HEK293 (cell line): ENCODE results near the gene AARSD1.

Experiments used
- FEZF1 ChIP-seq: fragments of 450-650 bp; formaldehyde crosslinking; IDR thresholded peaks from 2 replicates; pipeline ENCODE4 v1.5.1; 2016; ENCODE audit warnings: missing biosample characterization, missing genetic modification characterization
- GLIS1 ChIP-seq: fragments of 450-650 bp; formaldehyde crosslinking; IDR thresholded peaks from 2 replicates; pipeline ENCODE4 v1.5.1; 2016; ENCODE audit warnings: missing biosample characterization, missing genetic modification characterization
- KLF7 ChIP-seq: fragments of 450-650 bp; formaldehyde crosslinking; IDR thresholded peaks from 2 replicates; pipeline ENCODE4 v1.5.1; 2016; ENCODE audit warnings: missing biosample characterization, missing genetic modification characterization, borderline replicate concordance
- SCRT1 ChIP-seq: fragments of 450-650 bp; formaldehyde crosslinking; IDR thresholded peaks from 2 replicates; pipeline ENCODE4 v1.5.1; 2016; ENCODE audit warnings: missing biosample characterization, missing genetic modification characterization, borderline replicate concordance
- SP2 ChIP-seq: fragments of 450-650 bp; formaldehyde crosslinking; IDR thresholded peaks from 2 replicates; pipeline ENCODE4 v1.5.1; 2016; ENCODE audit warnings: missing biosample characterization, missing genetic modification characterization
- SP3 ChIP-seq: fragments of 450-650 bp; formaldehyde crosslinking; IDR thresholded peaks from 2 replicates; pipeline ENCODE4 v1.5.1; 2016; ENCODE audit warnings: missing biosample characterization, missing genetic modification characterization
- SP7 ChIP-seq: fragments of 450-650 bp; formaldehyde crosslinking; IDR thresholded peaks from 2 replicates; pipeline ENCODE4 v1.5.1; 2016; ENCODE audit warnings: missing biosample characterization, missing genetic modification characterization
- TCF7L2 ChIP-seq: IDR thresholded peaks from 2 replicates; pipeline ENCODE4 v1.6.1; 2011; ENCODE audit warnings: low read depth, mild to moderate bottlenecking, inconsistent platforms, low read length, moderate library complexity, borderline replicate concordance
- ZBTB17 ChIP-seq: fragments of 450-650 bp; formaldehyde crosslinking; IDR thresholded peaks from 2 replicates; pipeline ENCODE4 v1.5.1; 2016; ENCODE audit warnings: missing biosample characterization, missing genetic modification characterization
- ZFP37 ChIP-seq: fragments of 450-650 bp; formaldehyde crosslinking; IDR thresholded peaks from 2 replicates; pipeline ENCODE4 v1.5.1; 2016; ENCODE audit warnings: missing biosample characterization, missing genetic modification characterization
- ZNF146 ChIP-seq: fragments of 450-650 bp; formaldehyde crosslinking; IDR thresholded peaks from 2 replicates; pipeline ENCODE4 v1.5.1; 2016; ENCODE audit warnings: missing biosample characterization, missing genetic modification characterization
- ZNF24 ChIP-seq: fragments of 450-650 bp; formaldehyde crosslinking; IDR thresholded peaks from 2 replicates; pipeline ENCODE4 v1.5.1; 2016; ENCODE audit warnings: missing biosample characterization, missing genetic modification characterization
- ZNF302 ChIP-seq: fragments of 450-650 bp; formaldehyde crosslinking; IDR thresholded peaks from 2 replicates; pipeline ENCODE4 v1.5.1; 2016; ENCODE audit warnings: missing biosample characterization, missing genetic modification characterization, low read depth
- ZNF335 ChIP-seq: fragments of 450-650 bp; formaldehyde crosslinking; conservative IDR thresholded peaks from 2 replicates; pipeline ENCODE4 v1.5.1; 2016; ENCODE audit warnings: missing biosample characterization, missing genetic modification characterization
- ZNF362 ChIP-seq: fragments of 450-650 bp; formaldehyde crosslinking; IDR thresholded peaks from 2 replicates; pipeline ENCODE4 v1.5.1; 2016; ENCODE audit warnings: missing biosample characterization, missing genetic modification characterization
- ZNF391 ChIP-seq: fragments of 450-650 bp; formaldehyde crosslinking; IDR thresholded peaks from 2 replicates; pipeline ENCODE4 v1.5.1; 2016; ENCODE audit warnings: low read depth, missing biosample characterization, missing genetic modification characterization, borderline replicate concordance
- ZNF473 ChIP-seq: fragments of 450-650 bp; formaldehyde crosslinking; IDR thresholded peaks from 2 replicates; pipeline ENCODE4 v1.5.1; 2017; ENCODE audit warnings: missing biosample characterization, missing genetic modification characterization
- ZNF514 ChIP-seq: fragments of 450-650 bp; formaldehyde crosslinking; IDR thresholded peaks from 2 replicates; pipeline ENCODE4 v1.5.1; 2016; ENCODE audit warnings: missing biosample characterization, missing genetic modification characterization
- ZNF555 ChIP-seq: fragments of 450-650 bp; formaldehyde crosslinking; conservative IDR thresholded peaks from 2 replicates; pipeline ENCODE4 v1.5.1; 2017; ENCODE audit warnings: missing biosample characterization, mild to moderate bottlenecking, missing genetic modification characterization, inconsistent platforms
- ZNF624 ChIP-seq: fragments of 450-650 bp; formaldehyde crosslinking; IDR thresholded peaks from 2 replicates; pipeline ENCODE4 v1.5.1; 2017; ENCODE audit warnings: missing biosample characterization, missing genetic modification characterization
- ZNF654 ChIP-seq: fragments of 450-650 bp; formaldehyde crosslinking; IDR thresholded peaks from 2 replicates; pipeline ENCODE4 v1.5.1; 2016; ENCODE audit warnings: low read depth, missing biosample characterization, missing genetic modification characterization
- ZNF660 ChIP-seq: fragments of 450-650 bp; IDR thresholded peaks from 2 replicates; pipeline ENCODE4 v1.5.1; 2018; ENCODE audit warnings: missing biosample characterization, mild to moderate bottlenecking, missing genetic modification characterization
- ZNF670 ChIP-seq: fragments of 450-650 bp; formaldehyde crosslinking; IDR thresholded peaks from 2 replicates; pipeline ENCODE4 v1.5.1; 2016; ENCODE audit warnings: missing biosample characterization, missing genetic modification characterization, low read depth
- ZNF76 ChIP-seq: fragments of 450-650 bp; formaldehyde crosslinking; IDR thresholded peaks from 2 replicates; pipeline ENCODE4; 2016; ENCODE audit warnings: low read depth, missing biosample characterization, missing genetic modification characterization, borderline replicate concordance
- ZSCAN30 ChIP-seq: fragments of 450-650 bp; IDR thresholded peaks from 2 replicates; pipeline ENCODE4 v1.5.1; 2018; ENCODE audit warnings: missing biosample characterization, mild to moderate bottlenecking, missing genetic modification characterization, moderate library complexity
- TF ChIP-seq, protein P1 (sequence below): fragments of 450-650 bp; formaldehyde crosslinking; IDR thresholded peaks from 2 replicates; pipeline ENCODE4 v1.5.1; 2016; ENCODE audit warnings: missing biosample characterization, missing genetic modification characterization
- TF ChIP-seq, protein P2 (sequence below): fragments of 450-650 bp; formaldehyde crosslinking; IDR thresholded peaks from 2 replicates; pipeline ENCODE4 v1.5.1; 2016; ENCODE audit warnings: missing biosample characterization, missing genetic modification characterization
- TF ChIP-seq, protein P3 (sequence below): IDR thresholded peaks from 2 replicates; pipeline ENCODE4 v1.6.1; 2011; ENCODE audit warnings: mild to moderate bottlenecking, low read depth, low read length, borderline replicate concordance
- TF ChIP-seq, protein P4 (sequence below): fragments of 450-650 bp; formaldehyde crosslinking; IDR thresholded peaks from 2 replicates; pipeline ENCODE4 v1.5.1; 2017; ENCODE audit warnings: missing biosample characterization, missing genetic modification characterization

The AARSD1 gene

DNA sequence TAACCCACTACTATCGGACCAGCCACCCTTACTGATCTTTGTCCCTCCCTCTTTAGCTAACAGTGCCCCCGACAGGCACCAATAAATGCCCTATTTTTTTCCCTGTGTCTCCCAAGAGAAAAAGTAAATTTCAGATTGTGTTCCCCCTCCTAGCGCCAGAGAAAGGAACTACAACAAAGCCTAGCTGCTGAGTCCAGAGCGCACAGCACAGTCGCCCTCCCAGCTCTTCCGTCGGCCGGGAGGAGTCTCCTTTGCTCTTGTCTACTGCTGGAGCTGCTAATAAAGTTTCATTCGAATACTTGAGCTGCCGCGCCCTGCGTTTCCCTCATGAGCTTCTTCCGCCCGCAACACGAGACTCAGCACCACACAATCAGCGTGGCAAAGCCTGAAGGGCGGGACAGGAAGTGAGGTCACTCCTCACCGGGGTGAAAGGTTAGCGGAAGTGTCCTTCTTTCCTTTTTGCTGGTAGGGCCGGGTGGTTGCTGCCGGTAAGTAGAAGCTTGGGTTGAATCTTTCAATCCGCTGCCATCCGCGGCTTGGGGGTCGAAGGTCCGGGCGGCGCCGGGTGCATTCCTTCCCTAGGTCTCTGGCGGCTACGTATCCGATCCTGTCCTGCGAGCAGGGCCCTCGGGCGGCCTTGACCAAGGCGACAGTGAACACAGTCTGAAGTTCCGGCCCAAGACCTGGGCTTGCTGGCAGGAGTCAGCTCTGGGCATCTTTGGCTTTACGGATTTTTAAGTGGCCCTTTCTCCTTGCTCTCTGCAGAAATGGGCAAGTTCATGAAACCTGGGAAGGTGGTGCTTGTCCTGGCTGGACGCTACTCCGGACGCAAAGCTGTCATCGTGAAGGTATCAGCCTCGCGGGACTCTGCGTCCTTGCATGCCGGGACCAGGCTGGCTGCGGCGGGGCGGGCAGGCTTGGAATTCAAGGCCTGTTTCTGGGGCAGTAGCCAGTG, 34.0 kb upstream of the AARSD1 start, which contains the start of gene RPL27 (continued):
- TF ChIP-seq, protein P1, sequence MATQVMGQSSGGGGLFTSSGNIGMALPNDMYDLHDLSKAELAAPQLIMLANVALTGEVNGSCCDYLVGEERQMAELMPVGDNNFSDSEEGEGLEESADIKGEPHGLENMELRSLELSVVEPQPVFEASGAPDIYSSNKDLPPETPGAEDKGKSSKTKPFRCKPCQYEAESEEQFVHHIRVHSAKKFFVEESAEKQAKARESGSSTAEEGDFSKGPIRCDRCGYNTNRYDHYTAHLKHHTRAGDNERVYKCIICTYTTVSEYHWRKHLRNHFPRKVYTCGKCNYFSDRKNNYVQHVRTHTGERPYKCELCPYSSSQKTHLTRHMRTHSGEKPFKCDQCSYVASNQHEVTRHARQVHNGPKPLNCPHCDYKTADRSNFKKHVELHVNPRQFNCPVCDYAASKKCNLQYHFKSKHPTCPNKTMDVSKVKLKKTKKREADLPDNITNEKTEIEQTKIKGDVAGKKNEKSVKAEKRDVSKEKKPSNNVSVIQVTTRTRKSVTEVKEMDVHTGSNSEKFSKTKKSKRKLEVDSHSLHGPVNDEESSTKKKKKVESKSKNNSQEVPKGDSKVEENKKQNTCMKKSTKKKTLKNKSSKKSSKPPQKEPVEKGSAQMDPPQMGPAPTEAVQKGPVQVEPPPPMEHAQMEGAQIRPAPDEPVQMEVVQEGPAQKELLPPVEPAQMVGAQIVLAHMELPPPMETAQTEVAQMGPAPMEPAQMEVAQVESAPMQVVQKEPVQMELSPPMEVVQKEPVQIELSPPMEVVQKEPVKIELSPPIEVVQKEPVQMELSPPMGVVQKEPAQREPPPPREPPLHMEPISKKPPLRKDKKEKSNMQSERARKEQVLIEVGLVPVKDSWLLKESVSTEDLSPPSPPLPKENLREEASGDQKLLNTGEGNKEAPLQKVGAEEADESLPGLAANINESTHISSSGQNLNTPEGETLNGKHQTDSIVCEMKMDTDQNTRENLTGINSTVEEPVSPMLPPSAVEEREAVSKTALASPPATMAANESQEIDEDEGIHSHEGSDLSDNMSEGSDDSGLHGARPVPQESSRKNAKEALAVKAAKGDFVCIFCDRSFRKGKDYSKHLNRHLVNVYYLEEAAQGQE (tag by site-specific recombination): no peak; the same call in 1 of the 2 replicates
- TF ChIP-seq ZNF391 (tag by site-specific recombination) (peak; percentile 88; the same call in 1 of the 2 replicates), ZNF335 (tag by site-specific recombination) (peak; percentile 68), ZNF146 (tag by site-specific recombination) (peak; percentile 30), TCF7L2 (no peak; the same call in 1 of the 2 replicates), ZSCAN30 (peak; percentile 97), SP2 (tag by site-specific recombination) (peak; percentile 94), GLIS1 (tag by site-specific recombination) (peak; percentile 58; the same call in 1 of the 2 replicates), ZNF660 (tag by site-specific recombination) (peak; percentile 99), SP7 (tag by site-specific recombination) (peak; percentile 98), ZNF362 (tag by site-specific recombination) (peak; percentile 97), ZNF473 (tag by site-specific recombination) (no peak), KLF7 (tag by site-specific recombination) (peak; percentile 100), ZNF76 (tag by site-specific recombination) (peak; percentile 93), ZNF24 (tag by site-specific recombination) (peak; percentile 98), SCRT1 (no peak), ZBTB17 (tag by site-specific recombination) (peak; percentile 99), ZNF514 (tag by site-specific recombination) (no peak), ZNF624 (tag by site-specific recombination) (no peak), SP3 (tag by site-specific recombination) (peak; percentile 99), ZNF555 (tag by site-specific recombination) (no peak), ZFP37 (tag by site-specific recombination) (peak; percentile 94), ZNF670 (tag by site-specific recombination) (no peak), ZNF302 (tag by site-specific recombination) (0 out of 2 replicates have a peak, but pooled peaks have one; percentile 47), FEZF1 (peak; percentile 40), ZNF654 (tag by site-specific recombination) (peak; percentile 58)
- TF ChIP-seq, protein P2, sequence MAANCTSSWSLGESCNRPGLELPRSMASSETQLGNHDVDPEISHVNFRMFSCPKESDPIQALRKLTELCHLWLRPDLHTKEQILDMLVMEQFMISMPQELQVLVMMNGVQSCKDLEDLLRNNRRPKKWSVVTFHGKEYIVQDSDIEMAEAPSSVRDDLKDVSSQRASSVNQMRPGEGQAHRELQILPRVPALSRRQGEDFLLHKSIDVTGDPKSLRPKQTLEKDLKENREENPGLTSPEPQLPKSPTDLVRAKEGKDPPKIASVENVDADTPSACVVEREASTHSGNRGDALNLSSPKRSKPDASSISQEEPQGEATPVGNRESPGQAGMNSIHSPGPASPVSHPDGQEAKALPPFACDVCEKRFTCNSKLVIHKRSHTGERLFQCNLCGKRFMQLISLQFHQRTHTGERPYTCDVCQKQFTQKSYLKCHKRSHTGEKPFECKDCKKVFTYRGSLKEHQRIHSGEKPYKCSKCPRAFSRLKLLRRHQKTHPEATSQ: peak; percentile 41; the same call in 1 of the 2 replicates
- TF ChIP-seq, protein P3, sequence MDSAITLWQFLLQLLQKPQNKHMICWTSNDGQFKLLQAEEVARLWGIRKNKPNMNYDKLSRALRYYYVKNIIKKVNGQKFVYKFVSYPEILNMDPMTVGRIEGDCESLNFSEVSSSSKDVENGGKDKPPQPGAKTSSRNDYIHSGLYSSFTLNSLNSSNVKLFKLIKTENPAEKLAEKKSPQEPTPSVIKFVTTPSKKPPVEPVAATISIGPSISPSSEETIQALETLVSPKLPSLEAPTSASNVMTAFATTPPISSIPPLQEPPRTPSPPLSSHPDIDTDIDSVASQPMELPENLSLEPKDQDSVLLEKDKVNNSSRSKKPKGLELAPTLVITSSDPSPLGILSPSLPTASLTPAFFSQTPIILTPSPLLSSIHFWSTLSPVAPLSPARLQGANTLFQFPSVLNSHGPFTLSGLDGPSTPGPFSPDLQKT: peak; percentile 84
- TF ChIP-seq, protein P4, sequence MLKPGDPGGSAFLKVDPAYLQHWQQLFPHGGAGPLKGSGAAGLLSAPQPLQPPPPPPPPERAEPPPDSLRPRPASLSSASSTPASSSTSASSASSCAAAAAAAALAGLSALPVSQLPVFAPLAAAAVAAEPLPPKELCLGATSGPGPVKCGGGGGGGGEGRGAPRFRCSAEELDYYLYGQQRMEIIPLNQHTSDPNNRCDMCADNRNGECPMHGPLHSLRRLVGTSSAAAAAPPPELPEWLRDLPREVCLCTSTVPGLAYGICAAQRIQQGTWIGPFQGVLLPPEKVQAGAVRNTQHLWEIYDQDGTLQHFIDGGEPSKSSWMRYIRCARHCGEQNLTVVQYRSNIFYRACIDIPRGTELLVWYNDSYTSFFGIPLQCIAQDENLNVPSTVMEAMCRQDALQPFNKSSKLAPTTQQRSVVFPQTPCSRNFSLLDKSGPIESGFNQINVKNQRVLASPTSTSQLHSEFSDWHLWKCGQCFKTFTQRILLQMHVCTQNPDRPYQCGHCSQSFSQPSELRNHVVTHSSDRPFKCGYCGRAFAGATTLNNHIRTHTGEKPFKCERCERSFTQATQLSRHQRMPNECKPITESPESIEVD (tag by site-specific recombination): peak; percentile 87
